Renal cortex interstitium (tissue), 3 donors: Measurements from ENCODE around the gene PAQR7. TPM values are rescaled to one million over a fixed set of nuclear protein-coding genes. Genes with fewer than 3 reads are reported as not detected.

ENCODE experiments used
- polyA plus RNA-seq, 3 donors: library from polyadenylated mRNA; unstranded; fragments of 120-200 nt; gene quantifications; one replicate each; pipeline ENCODE4 v1.2.1, GENCODE V29; 2013; ENCODE audit not compliant: insufficient read length in 3 of 3

Gene PAQR7
- polyA plus RNA-seq, 3 donors, result 26.2 to 38.4 (median 27.0) TPM

Other genes with a start within 250 kb of the PAQR7 start
- 10 to 100 TPM; 67.5 to 85.7 (median 85.2) TPM for gene SELENON, start 75.5 kb downstream of the PAQR7 start, polyA plus RNA-seq
- 100 to 1,000 TPM in 1 of 3 donors, 10 to 100 TPM in 2; 91.0 to 103 (median 97.6) TPM for gene MTFR1L, start 55.8 kb downstream of the PAQR7 start, polyA plus RNA-seq
- 1 to 10 TPM; 3.0 to 4.3 (median 3.9) TPM for gene AUNIP, start 16.3 kb downstream of the PAQR7 start, polyA plus RNA-seq
- 1,000 to 10,000 TPM in 2 of 3 donors, 100 to 1,000 TPM in 1; 982 to 1,465 (median 1,271) TPM for gene STMN1, start 30.7 kb upstream of the PAQR7 start, polyA plus RNA-seq
- gene PAFAH2, start 122.4 kb upstream of the PAQR7 start, polyA plus RNA-seq, result 10 to 100 TPM; 18.5 to 19.8 (median 19.2) TPM
- 1 to 10 TPM; 1.5 to 1.7 (median 1.6) TPM for gene EXTL1, start 146.1 kb upstream of the PAQR7 start, polyA plus RNA-seq
- 1 to 10 TPM; 4.6 to 7.2 (median 5.1) TPM for gene SLC30A2, start 170.4 kb upstream of the PAQR7 start, polyA plus RNA-seq
- 1 to 10 TPM in 2 of 3 donors, under 1 TPM in 1; 0.86 to 1.5 (median 1.1) TPM for gene TRIM63, start 191.9 kb upstream of the PAQR7 start, polyA plus RNA-seq
- gene PDIK1L, start 236.1 kb upstream of the PAQR7 start, polyA plus RNA-seq, result 10 to 100 TPM; 16.8 to 21.0 (median 17.5) TPM